ENCODE measurements around the gene SLC22A1.
"Not testable (repeated sequence)": the region's sequence is repeated elsewhere in the genome, so short reads cannot be mapped to it uniquely, and the experiment has no call there.

SLC22A1 gene

DNA sequence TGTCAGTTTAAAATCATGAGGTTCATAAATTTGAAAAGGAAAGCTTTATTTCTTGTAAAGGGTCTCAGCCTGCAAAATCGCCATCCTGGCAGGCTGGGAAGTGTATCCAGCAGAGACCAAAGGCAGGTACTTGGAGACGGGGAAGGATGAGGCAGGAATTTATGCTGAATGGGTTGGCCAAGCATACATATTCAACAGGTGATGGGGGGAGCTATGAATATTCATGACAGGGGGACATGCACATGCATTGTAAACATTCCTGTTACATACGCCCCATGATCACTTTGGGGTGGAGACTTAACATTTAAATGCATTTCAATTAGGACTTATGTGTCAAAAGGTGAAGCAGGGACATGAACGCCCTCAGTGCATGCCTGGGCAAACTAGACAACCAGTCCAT, 9.8 kb upstream of the SLC22A1 start:
- no peak overlapping the region for H3K9ac ChIP-seq
- H3K79me2 ChIP-seq = no peaks in the 10 kb centered on the region
- no peak overlapping the region for H3K4me3 ChIP-seq (ENCODE audit: low read depth, low read length)
- no peak overlapping the region for H3K4me2 ChIP-seq (ENCODE audit: low read length)
- no peaks in the 10 kb centered on the region for H3K9me3 ChIP-seq (ENCODE audit: control insufficient read depth, low read length)
- H3K36me3 ChIP-seq (ENCODE audit: control insufficient read depth, insufficient read depth, low read length) = no peaks in the 10 kb centered on the region
- TF ChIP-seq, protein P1, sequence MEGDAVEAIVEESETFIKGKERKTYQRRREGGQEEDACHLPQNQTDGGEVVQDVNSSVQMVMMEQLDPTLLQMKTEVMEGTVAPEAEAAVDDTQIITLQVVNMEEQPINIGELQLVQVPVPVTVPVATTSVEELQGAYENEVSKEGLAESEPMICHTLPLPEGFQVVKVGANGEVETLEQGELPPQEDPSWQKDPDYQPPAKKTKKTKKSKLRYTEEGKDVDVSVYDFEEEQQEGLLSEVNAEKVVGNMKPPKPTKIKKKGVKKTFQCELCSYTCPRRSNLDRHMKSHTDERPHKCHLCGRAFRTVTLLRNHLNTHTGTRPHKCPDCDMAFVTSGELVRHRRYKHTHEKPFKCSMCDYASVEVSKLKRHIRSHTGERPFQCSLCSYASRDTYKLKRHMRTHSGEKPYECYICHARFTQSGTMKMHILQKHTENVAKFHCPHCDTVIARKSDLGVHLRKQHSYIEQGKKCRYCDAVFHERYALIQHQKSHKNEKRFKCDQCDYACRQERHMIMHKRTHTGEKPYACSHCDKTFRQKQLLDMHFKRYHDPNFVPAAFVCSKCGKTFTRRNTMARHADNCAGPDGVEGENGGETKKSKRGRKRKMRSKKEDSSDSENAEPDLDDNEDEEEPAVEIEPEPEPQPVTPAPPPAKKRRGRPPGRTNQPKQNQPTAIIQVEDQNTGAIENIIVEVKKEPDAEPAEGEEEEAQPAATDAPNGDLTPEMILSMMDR (IDR thresholded peaks at IDR 0.05) = no peak
- H3K4me1 ChIP-seq = no peaks in the 10 kb centered on the region
- no peaks in the 10 kb centered on the region for H3K27me3 ChIP-seq (ENCODE audit: control insufficient read depth, insufficient read depth, low read length)
- no peak overlapping the region for H2AFZ ChIP-seq
- H3K27ac ChIP-seq = no peak overlapping the region

DNA sequence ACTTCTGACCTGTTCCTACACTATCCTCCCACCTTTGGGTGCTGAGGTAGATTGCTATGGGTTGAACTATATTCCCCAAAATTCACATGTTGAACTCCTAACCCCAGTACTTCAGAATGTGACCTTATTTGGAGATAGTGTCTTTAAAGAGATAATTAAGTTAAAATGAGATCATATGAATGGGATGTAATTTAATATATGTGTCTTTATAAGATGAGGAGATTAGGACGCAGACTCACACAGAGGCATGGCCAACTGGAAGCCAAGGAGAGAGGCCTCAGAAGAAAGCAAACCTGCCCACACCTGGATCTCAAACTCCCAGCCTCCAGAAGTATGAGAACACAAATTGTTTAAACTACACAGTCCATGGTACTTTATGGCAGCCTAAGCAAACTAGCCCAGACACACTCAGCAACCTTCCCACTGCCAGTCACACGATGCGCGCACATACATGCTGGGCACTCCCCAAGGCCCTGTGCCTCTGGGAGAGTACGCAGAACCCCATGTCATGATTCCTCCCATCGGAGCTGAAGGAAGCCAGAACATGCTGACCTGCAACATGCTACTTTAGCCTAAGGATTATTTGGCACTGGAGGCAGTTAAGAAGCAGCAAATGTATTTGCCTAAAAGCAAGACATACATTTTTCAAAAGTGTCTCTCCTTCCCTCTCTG, 8.9 kb upstream of the SLC22A1 start:
- H3K36me3 ChIP-seq (ENCODE audit: control insufficient read depth, insufficient read depth, low read length) = no peaks in the 10 kb centered on the region
- no peaks in the 10 kb centered on the region for H3K79me2 ChIP-seq
- H3K9ac ChIP-seq = no peak overlapping the region
- H3K27me3 ChIP-seq (ENCODE audit: control insufficient read depth, insufficient read depth, low read length) = no peaks in the 10 kb centered on the region
- no peaks in the 10 kb centered on the region for H3K4me1 ChIP-seq
- H3K4me3 ChIP-seq (ENCODE audit: low read depth, low read length) = no peak overlapping the region
- no peak overlapping the region for H3K27ac ChIP-seq
- H2AFZ ChIP-seq = no peak overlapping the region
- H3K9me3 ChIP-seq (ENCODE audit: control insufficient read depth, low read length) = no peaks in the 10 kb centered on the region
- TF ChIP-seq, protein P1 (IDR thresholded peaks at IDR 0.05) = no peak
- no peak overlapping the region for H3K4me2 ChIP-seq (ENCODE audit: low read length)

DNA sequence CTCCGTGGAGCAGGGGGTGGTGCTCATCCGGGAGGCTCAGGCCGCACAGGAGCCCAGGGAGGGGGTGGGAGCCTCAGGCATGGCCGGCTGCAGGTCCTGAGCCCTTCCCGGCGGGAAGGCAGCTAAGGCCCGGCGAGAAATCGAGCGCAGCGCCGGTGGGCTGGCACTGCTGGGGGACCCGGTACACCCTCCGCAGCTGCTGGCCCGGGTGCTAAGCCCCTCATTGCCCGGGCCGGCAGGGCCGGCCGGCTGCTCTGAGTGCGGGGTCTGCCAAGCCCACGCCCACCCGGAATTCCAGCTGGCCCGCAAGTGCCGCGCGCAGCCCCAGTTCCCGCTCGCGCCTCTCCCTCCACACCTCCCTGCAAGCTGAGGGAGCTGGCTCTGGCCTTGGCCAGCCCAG, 7.1 kb upstream of the SLC22A1 start:
- not testable (repeated sequence) for H3K9ac ChIP-seq; H3K9me3 ChIP-seq (ENCODE audit: control insufficient read depth, low read length); H3K36me3 ChIP-seq (ENCODE audit: control insufficient read depth, insufficient read depth, low read length); H3K27ac ChIP-seq; H3K4me2 ChIP-seq (ENCODE audit: low read length); H3K4me1 ChIP-seq; H3K79me2 ChIP-seq; H2AFZ ChIP-seq; H3K27me3 ChIP-seq (ENCODE audit: control insufficient read depth, insufficient read depth, low read length); H3K4me3 ChIP-seq (ENCODE audit: low read depth, low read length)

DNA sequence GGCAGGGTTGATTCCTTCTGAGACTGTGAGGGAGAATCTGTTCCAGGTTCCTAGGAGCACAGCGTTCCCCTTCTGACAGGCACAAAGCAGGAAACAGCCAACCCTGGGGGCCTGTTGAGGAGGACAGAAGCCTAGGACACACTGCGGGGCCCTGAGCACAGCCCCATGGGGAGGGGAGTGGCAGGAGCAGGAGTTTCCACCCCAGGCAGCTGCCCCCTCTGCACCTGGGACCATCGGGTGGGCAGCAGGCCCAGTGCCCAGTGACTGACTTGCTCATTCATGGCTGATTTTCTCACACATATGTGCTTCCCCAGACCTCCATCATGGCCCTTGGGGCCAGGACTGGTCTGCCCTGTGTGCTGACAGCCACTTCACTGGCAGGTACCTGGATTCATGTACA, 6.2 kb upstream of the SLC22A1 start:
- H2AFZ ChIP-seq = no peak overlapping the region
- H3K79me2 ChIP-seq = no peaks in the 10 kb centered on the region
- no peak overlapping the region for H3K4me3 ChIP-seq (ENCODE audit: low read depth, low read length)
- H3K9ac ChIP-seq = no peak overlapping the region
- H3K9me3 ChIP-seq (ENCODE audit: control insufficient read depth, low read length) = no peaks in the 10 kb centered on the region
- TF ChIP-seq, protein P1 (IDR thresholded peaks at IDR 0.05) = no peak
- no peaks in the 10 kb centered on the region for H3K27me3 ChIP-seq (ENCODE audit: control insufficient read depth, insufficient read depth, low read length)
- H3K36me3 ChIP-seq (ENCODE audit: control insufficient read depth, insufficient read depth, low read length) = no peaks in the 10 kb centered on the region
- H3K4me2 ChIP-seq (ENCODE audit: low read length) = no peak overlapping the region
- H3K27ac ChIP-seq = no peak overlapping the region
- no peaks in the 10 kb centered on the region for H3K4me1 ChIP-seq

DNA sequence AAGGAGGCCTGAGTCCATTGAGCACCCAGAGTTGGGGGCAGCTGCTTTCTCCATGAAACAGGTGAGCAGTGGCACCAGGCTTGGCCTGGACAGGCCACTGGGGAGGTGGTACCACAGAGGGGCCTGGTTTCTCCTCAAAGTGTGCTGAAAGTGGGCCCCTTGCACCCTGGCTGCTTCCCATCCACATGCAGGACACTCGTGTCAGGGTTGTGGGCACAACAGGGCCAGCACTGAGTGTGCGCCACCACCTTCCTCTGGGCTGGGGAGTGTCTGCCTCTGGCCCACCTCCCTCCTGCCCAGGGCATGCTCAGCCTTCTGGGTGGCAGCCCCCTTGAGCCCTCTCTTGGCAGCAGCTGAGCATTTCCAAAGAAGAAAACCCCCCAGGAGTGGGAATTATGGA, 5.2 kb upstream of the SLC22A1 start:
- Histone ChIP-seq H3K4me1 (no peaks in the 10 kb centered on the region), H3K9ac (no peak overlapping the region), H3K9me3 (ENCODE audit: control insufficient read depth, low read length) (no peaks in the 10 kb centered on the region), H3K27me3 (ENCODE audit: control insufficient read depth, insufficient read depth, low read length) (no peaks in the 10 kb centered on the region), H2AFZ (no peak overlapping the region), H3K4me2 (ENCODE audit: low read length) (no peak overlapping the region), H3K79me2 (no peaks in the 10 kb centered on the region), H3K4me3 (ENCODE audit: low read depth, low read length) (no peak overlapping the region), H3K36me3 (ENCODE audit: control insufficient read depth, insufficient read depth, low read length) (no peaks in the 10 kb centered on the region), H3K27ac (no peak overlapping the region)
- TF ChIP-seq, protein P1 (IDR thresholded peaks at IDR 0.05) = no peak
